Upper lobe of left lung (tissue), 6 donors: Measurements from ENCODE around the gene SLC36A4. TPM values are rescaled to one million over a fixed set of nuclear protein-coding genes. Genes with fewer than 3 reads are reported as not detected.
"Not testable (repeated sequence)": the region's sequence is repeated elsewhere in the genome, so short reads cannot be mapped to it uniquely, and the experiment has no call there.

Source experiments
- ATAC-seq, 2 donors: fragments of 200-7000 bp; cut with Tn5 transposase; one replicate each; pipeline ENCODE4 v1.9.1; 2022; ENCODE audit warnings: mild to moderate bottlenecking in 2 of 2, moderate library complexity in 2 of 2; ENCODE audit not compliant: low FRiP score in 2 of 2
- DNase-seq, 2 donors: peaks; one replicate each; pipeline ENCODE4 v3.0.0-alpha.2; 2019 to 2020
- H3K27ac ChIP-seq, 4 donors: fragments of 200-600 bp; sonication (generic); one replicate each; pipeline ENCODE4 v1.5.1; 2016 to 2019
- H3K27me3 ChIP-seq, 4 donors: fragments of 200-600 bp; sonication (generic); one replicate each; pipeline ENCODE4 v1.5.1; 2017 to 2019
- H3K36me3 ChIP-seq, 4 donors: fragments of 200-600 bp; sonication (generic); one replicate each; pipeline ENCODE4 v1.5.1; 2016 to 2019
- H3K4me1 ChIP-seq, 4 donors: fragments of 200-600 bp; sonication (generic); one replicate each; pipeline ENCODE4 v1.5.1; 2018 to 2019
- H3K4me3 ChIP-seq, 4 donors: fragments of 200-600 bp; sonication (generic); one replicate each; pipeline ENCODE4 v1.5.1; 2017 to 2019; ENCODE audit warnings: mild to moderate bottlenecking in 2 of 4, moderate library complexity in 1 of 4
- H3K9me3 ChIP-seq, 4 donors: fragments of 200-600 bp; sonication (generic); one replicate each; pipeline ENCODE4 v1.5.1; 2018 to 2019
- CTCF ChIP-seq, 6 experiments: fragments of 450-650 bp in 4 of 6; fragments of 200-600 bp in 2 of 6; sonication (generic) in 2 of 6; IDR thresholded peaks; one replicate each; pipeline ENCODE4 v1.5.1; 2016 to 2019; ENCODE audit warnings: antibody characterized with exemption in 6 of 6
- EP300 ChIP-seq, 4 donors: sonication (generic); formaldehyde crosslinking; IDR thresholded peaks; one replicate each; pipeline ENCODE4 v1.5.1; 2017; ENCODE audit warnings: antibody characterized with exemption in 4 of 4, control low read depth in 2 of 4
- POLR2A ChIP-seq, 4 donors: fragments of 450-650 bp; IDR thresholded peaks; one replicate each; pipeline ENCODE4 v1.5.1; 2016 to 2017; ENCODE audit warnings: antibody characterized with exemption in 4 of 4, mild to moderate bottlenecking in 2 of 4
- POLR2AphosphoS5 ChIP-seq, 2 donors: sonication (generic); formaldehyde crosslinking; IDR thresholded peaks; one replicate each; pipeline ENCODE4 v1.5.1; 2017; ENCODE audit warnings: antibody characterized with exemption in 2 of 2
- whole genome bisulfite sequencing, 2 donors: methylation state at CpG; one replicate each; pipeline ENCODE4 v1.1.5; 2017 to 2018; 5-methylcytosine and 5-hydroxymethylcytosine counted together
- total RNA-seq, 6 donors: library from RNA; depleted of rRNA in 4 of 6; stranded (reverse); fragments of >200 nt in 4 of 6; gene quantifications; one replicate each; pipeline versions ENCODE4 v1.1.0 to v1.2.1, GENCODE V29; 2016 to 2021
- donor health status: DM: no; HTN: no; CAD: no; lungs with moderate emphysema.
- donor health status: DM: no; HTN: yes; CAD: no; lungs with severe emphysema.

SLC36A4 gene
- 10 to 100 TPM; 11.4 to 37.9 (median 16.7) TPM for total RNA-seq

- peaks cover 4 to 13% (median 5%) of the 10 kb centered on the region in 4 donors for H3K4me1 ChIP-seq
- peak within 1 kb of the TSS; percentile 96 to 99 (median 97) for H3K27ac ChIP-seq
- H3K9me3 ChIP-seq: no peaks in the 10 kb centered on the region
- ATAC-seq: peak; percentile 98 to 99
- H3K36me3 ChIP-seq: no peaks in the 10 kb centered on the region
- WGBS, 2 donors: 0% methylated on average over 21 to 31 of the region's 81 CpGs
- H3K4me3 ChIP-seq: peak within 1 kb of the TSS; percentile 51 to 81 (median 66)
- peak in 3 of 4 donors; percentile 5 to 39 (median 8) for TF ChIP-seq EP300 (IDR thresholded peaks at IDR 0.05)
- peak in 2 of 6 experiments; percentile 11 to 27 for TF ChIP-seq CTCF (IDR thresholded peaks at IDR 0.05)
- peak; percentile 52 to 95 (median 90) for TF ChIP-seq POLR2A (IDR thresholded peaks at IDR 0.05)
- TF ChIP-seq POLR2AphosphoS5 (IDR thresholded peaks at IDR 0.05): peak; percentile 73 to 78
- no peaks in the 10 kb centered on the region for H3K27me3 ChIP-seq
- DNase-seq: peak; percentile 96 to 97
These were observed at the start of gene SLC36A4 for GRCh38 chr11:93197380-93198214. SLC36A4 (minus strand) TSS chr11:93197991; CDS start chr11:93197832, 159 bp downstream.

- not testable (repeated sequence) for ATAC-seq, H3K4me3 ChIP-seq, H3K9me3 ChIP-seq, DNase-seq, H3K36me3 ChIP-seq, H3K27me3 ChIP-seq, H3K4me1 ChIP-seq, H3K27ac ChIP-seq
- WGBS, 2 donors: 90% methylated on average over 3 of the region's 3 CpGs
These were observed 49.0 kb upstream of the SLC36A4 start for GRCh38 chr11:93246790-93247189.

- Histone ChIP-seq H3K4me3 (no peak overlapping the region), H3K9me3 (no peaks in the 10 kb centered on the region), H3K27me3 (no peaks in the 10 kb centered on the region), H3K27ac (no peak overlapping the region), H3K4me1 (no peaks in the 10 kb centered on the region), H3K36me3 (no peaks in the 10 kb centered on the region)
- ATAC-seq: no peak
- TF ChIP-seq CTCF (IDR thresholded peaks at IDR 0.05) (no peak), POLR2AphosphoS5 (IDR thresholded peaks at IDR 0.05) (no peak), POLR2A (IDR thresholded peaks at IDR 0.05) (no peak), EP300 (IDR thresholded peaks at IDR 0.05) (no peak)
- WGBS, 2 donors: 76 to 84% methylated on average over 1 of the region's 1 CpG
- no peak for DNase-seq
These were observed 46.2 kb upstream of the SLC36A4 start for GRCh38 chr11:93244018-93244417.

- Histone ChIP-seq H3K4me1 (no peaks in the 10 kb centered on the region), H3K4me3 (no peak overlapping the region), H3K9me3 (no peaks in the 10 kb centered on the region), H3K27ac (no peak overlapping the region), H3K36me3 (no peaks in the 10 kb centered on the region), H3K27me3 (no peaks in the 10 kb centered on the region)
- TF ChIP-seq EP300 (IDR thresholded peaks at IDR 0.05) (no peak), POLR2A (IDR thresholded peaks at IDR 0.05) (no peak), CTCF (IDR thresholded peaks at IDR 0.05) (no peak)
- DNase-seq: no peak
- WGBS, 2 donors: 69 to 72% methylated on average over 3 of the region's 3 CpGs
- no peak for ATAC-seq
These were observed 42.2 kb upstream of the SLC36A4 start for GRCh38 chr11:93239966-93240365.

GRCh38 chr11:93238956-93239355 is 41.2 kb upstream of the SLC36A4 start:
- H3K27ac ChIP-seq: no peak overlapping the region
- no peaks in the 10 kb centered on the region for H3K4me1 ChIP-seq
- ATAC-seq (no peak), DNase-seq (no peak)
- H3K4me3 ChIP-seq: no peak overlapping the region
- H3K27me3 ChIP-seq: no peaks in the 10 kb centered on the region
- TF ChIP-seq POLR2AphosphoS5 (IDR thresholded peaks at IDR 0.05): no peak
- no peak for TF ChIP-seq POLR2A (IDR thresholded peaks at IDR 0.05)
- no peak for TF ChIP-seq EP300 (IDR thresholded peaks at IDR 0.05)
- TF ChIP-seq CTCF (IDR thresholded peaks at IDR 0.05): no peak
- 90 to 92% methylated on average over 2 of the region's 2 CpGs for WGBS, 2 donors
- no peaks in the 10 kb centered on the region for H3K36me3 ChIP-seq
- H3K9me3 ChIP-seq: no peaks in the 10 kb centered on the region
